K562 treated with DMSO at 1 percent for 24 hours (cell line): ENCODE data around the gene H3-3A. TPM values are rescaled to one million over a fixed set of nuclear protein-coding genes. Genes with fewer than 3 reads are reported as not detected.

Experiments
- total RNA-seq: library from RNA; unstranded; fragments of 300-600 nt; gene quantifications from 2 replicates; pipeline ENCODE4 v1.2.3, GENCODE V29; 2022; ENCODE audit warnings: low read depth; ENCODE audit not compliant: insufficient read depth

The H3-3A gene
- 593 and 654 TPM in 2 replicates for total RNA-seq

GRCh38 chr1:226062558-226063223 lies at the start of gene H3-3A:
Gene H3-3A, plus strand, starts transcription at chr1:226062716. Its CDS starts 1,636 bp downstream, at chr1:226064352.

Other genes starting within 250 kb of the H3-3A start
- gene TMEM63A, start 180.3 kb upstream of the H3-3A start, total RNA-seq = 33.8 and 34.2 TPM in 2 replicates
- not detected in 2 replicates for gene LEFTY1, start 173.6 kb upstream of the H3-3A start, total RNA-seq
- gene PYCR2, start 138.5 kb upstream of the H3-3A start, total RNA-seq = 230 and 244 TPM in 2 replicates
- 3.6 and 4.0 TPM in 2 replicates for gene LEFTY2, start 121.5 kb upstream of the H3-3A start, total RNA-seq
- gene SDE2, start 63.4 kb upstream of the H3-3A start, total RNA-seq = 12.3 and 16.1 TPM in 2 replicates
- gene ACBD3, start 124.0 kb downstream of the H3-3A start, total RNA-seq = 28.9 and 31.6 TPM in 2 replicates
- gene MIXL1, start 160.9 kb downstream of the H3-3A start, total RNA-seq = not detected in 2 replicates
- 11.5 and 11.8 TPM in 2 replicates for gene LIN9, start 246.4 kb downstream of the H3-3A start, total RNA-seq